K562 (cell line): Measurements from ENCODE around the gene RHNO1. TPM values are rescaled to one million over a fixed set of nuclear protein-coding genes. Genes with fewer than 3 reads are reported as not detected.

Experiments used
- ARHGAP35 ChIP-seq: fragments of 450-650 bp; IDR thresholded peaks from 2 replicates; pipeline ENCODE4 v1.6.1; 2018; ENCODE audit not compliant: partially characterized antibody
- BACH1 ChIP-seq: fragments of 200-800 bp; sonication (Bioruptor generic); IDR thresholded peaks from 2 replicates; pipeline ENCODE4 v1.6.1; 2016; ENCODE audit warnings: missing genetic modification characterization, missing compliant biosample characterization
- CBFA2T3 ChIP-seq: fragments of 450-650 bp; IDR thresholded peaks from 2 replicates; pipeline ENCODE4 v1.6.1; 2017
- CCAR2 ChIP-seq: fragments of 200-400 bp; formaldehyde crosslinking; IDR thresholded peaks from 2 replicates; pipeline ENCODE4 v1.6.1; 2017; ENCODE audit warnings: mild to moderate bottlenecking, low read depth, low read length
- CLOCK ChIP-seq: fragments of 250-450 bp; sonication (Bioruptor Pico); IDR thresholded peaks from 2 replicates; pipeline ENCODE4 v1.4.0; 2020; ENCODE audit warnings: mild to moderate bottlenecking, moderate library complexity, borderline replicate concordance
- DDX20 ChIP-seq: fragments of 450-650 bp; IDR thresholded peaks from 2 replicates; pipeline ENCODE4 v1.6.1; 2016; ENCODE audit warnings: missing genetic modification characterization, low read depth, mild to moderate bottlenecking, missing compliant biosample characterization, moderate library complexity
- EP400 ChIP-seq: fragments of 450-650 bp; IDR thresholded peaks from 2 replicates; pipeline ENCODE4 v1.6.1; 2017; ENCODE audit warnings: antibody characterized with exemption, mild to moderate bottlenecking, moderate library complexity
- HDAC1 ChIP-seq, 2 experiments: fragments of 450-650 bp; IDR thresholded peaks; 2 replicates each; pipeline ENCODE4 v1.6.1; 2016 to 2017; ENCODE audit warnings: inconsistent platforms in 1 of 2, mild to moderate bottlenecking in 1 of 2, moderate library complexity in 1 of 2
- ID3 ChIP-seq, 2 experiments: fragments of 250-450 bp in 1 of 2; fragments of 450-650 bp in 1 of 2; sonication (Bioruptor Pico) in 1 of 2; IDR thresholded peaks; 2 replicates each; pipeline versions ENCODE4 v1.6.1 to v1.8.0; 2016 to 2021; ENCODE audit warnings: mild to moderate bottlenecking in 2 of 2, moderate library complexity in 2 of 2, missing compliant biosample characterization in 1 of 2, missing genetic modification characterization in 1 of 2
- KAT7 ChIP-seq: sonication (generic); formaldehyde crosslinking; IDR thresholded peaks from 2 replicates; pipeline ENCODE4 v1.8.0; 2022; ENCODE audit warnings: missing genetic modification reagents, mild to moderate bottlenecking, borderline replicate concordance
- KDM5B ChIP-seq: fragments of 200-600 bp; sonication (generic); IDR thresholded peaks from 2 replicates; pipeline ENCODE4 v1.6.1; 2012; ENCODE audit warnings: low read depth, mild to moderate bottlenecking, moderate library complexity, low read length, control low read depth, inconsistent platforms; ENCODE audit not compliant: insufficient replicate concordance
- KLF1 ChIP-seq: fragments of 450-650 bp; IDR thresholded peaks from 2 replicates; pipeline ENCODE4 v1.6.1; 2016; ENCODE audit warnings: missing genetic modification characterization, missing compliant biosample characterization
- MXI1 ChIP-seq: IDR thresholded peaks from 2 replicates; pipeline ENCODE4 v1.6.1; 2011; ENCODE audit warnings: low read depth, mild to moderate bottlenecking, improper control_type of control experiment, low read length
- NBN ChIP-seq: fragments of 450-650 bp; IDR thresholded peaks from 2 replicates; pipeline ENCODE4 v1.6.1; 2016; ENCODE audit warnings: low read depth, mild to moderate bottlenecking
- NFIC ChIP-seq: fragments of 450-650 bp; IDR thresholded peaks from 2 replicates; pipeline ENCODE4 v1.6.1; 2017; ENCODE audit warnings: mild to moderate bottlenecking, inconsistent platforms
- PHB2 ChIP-seq: fragments of 450-650 bp; IDR thresholded peaks from 2 replicates; pipeline ENCODE4 v1.6.1; 2017; ENCODE audit warnings: low read depth
- RBBP5 ChIP-seq: fragments of 200-600 bp; sonication (generic); IDR thresholded peaks from 2 replicates; pipeline ENCODE4 v1.6.1; 2012; ENCODE audit warnings: borderline replicate concordance, mild to moderate bottlenecking, low read length, control low read depth, inconsistent platforms; ENCODE audit not compliant: insufficient read depth, poor library complexity, severe bottlenecking
- SRSF7 ChIP-seq: fragments of 200-400 bp; formaldehyde crosslinking; optimal IDR thresholded peaks from 2 replicates; pipeline ENCODE3; 2017; ENCODE audit warnings: mild to moderate bottlenecking, low read depth, low read length
- ZFP1 ChIP-seq: fragments of 450-650 bp; formaldehyde crosslinking; IDR thresholded peaks from 2 replicates; pipeline ENCODE4 v1.4.0; 2020; ENCODE audit warnings: mild to moderate bottlenecking, mixed read lengths
- ZFX ChIP-seq: sonication (generic); formaldehyde crosslinking; IDR thresholded peaks from 2 replicates; pipeline ENCODE4 v1.8.0; 2022; ENCODE audit warnings: mild to moderate bottlenecking, missing genetic modification reagents, moderate library complexity
- ZNF282 ChIP-seq: sonication (generic); formaldehyde crosslinking; IDR thresholded peaks from 2 replicates; pipeline ENCODE4 v1.8.1; 2023; ENCODE audit warnings: missing genetic modification reagents
- ZNF639 ChIP-seq, 2 experiments: fragments of 200-800 bp in 1 of 2; sonication (Bioruptor generic) in 1 of 2; sonication (generic) in 1 of 2; formaldehyde crosslinking in 1 of 2; IDR thresholded peaks in 1 of 2; conservative IDR thresholded peaks in 1 of 2; 2 replicates each; pipeline versions ENCODE4 v1.5.0 to v1.6.1; 2016 to 2020; ENCODE audit warnings: missing compliant biosample characterization in 1 of 2, missing genetic modification characterization in 1 of 2, missing genetic modification reagents in 1 of 2
- ZNF695 ChIP-seq: fragments of 450-650 bp; formaldehyde crosslinking; IDR thresholded peaks from 2 replicates; pipeline ENCODE4 v1.4.0; 2020; ENCODE audit warnings: mild to moderate bottlenecking, moderate library complexity
- polyA plus RNA-seq, 8 experiments: library from polyadenylated mRNA; depleted of rRNA in 4 of 8; stranded (reverse) in 5 of 8; unstranded in 3 of 8; fragments of >200 nt; fragmentation: Nextera tagmentation in 2 of 8; fragmentation: Illumina TruSeq in 1 of 8; extraction: Ambion mirVana in 2 of 8; extraction: Trizol in 1 of 8; gene quantifications; 2 replicates each; pipeline versions ENCODE4 v1.2.1 to v1.2.3, GENCODE V29; 2011 to 2014; ENCODE audit warnings: inconsistent platforms in 1 of 8, missing spikeins in 1 of 8
- total RNA-seq, 7 experiments: library from RNA; depleted of rRNA in 6 of 7; stranded (reverse); fragments of >200 nt in 6 of 7; fragmentation: Illumina TruSeq in 2 of 7; extraction: Trizol in 2 of 7; gene quantifications; 2 replicates each; pipeline versions ENCODE4 v1.2.1 to v1.2.3, GENCODE V29; 2011 to 2021; ENCODE audit warnings: low replicate concordance in 1 of 7

The RHNO1 gene
- total and polyA plus RNA-seq, 9 of the 15 experiments (the other 6 are each of a cell fraction or from before 2014, with no cell fraction given), result 20.8 to 62.7 (median 28.8) TPM

GRCh38 chr12:2876431-2877046, 484 bp upstream of the RHNO1 start (continued):
- peak in 1 of 2 experiments; percentile 18; a peak in 2 of 4 replicates for TF ChIP-seq ZNF639 (CRISPR knock-in tag; conservative IDR thresholded peaks at IDR 0.05 in 1 of 2, IDR thresholded peaks at IDR 0.05 in 1 of 2)
- TF ChIP-seq ARHGAP35, result no peak
- no peak for TF ChIP-seq PHB2
- TF ChIP-seq MXI1, result no peak
- TF ChIP-seq ZNF282 (CRISPR knock-in tag), result no peak
- TF ChIP-seq KLF1 (tag), result no peak
- TF ChIP-seq KDM5B, result no peak
- no peak for TF ChIP-seq ZNF695
- peak; percentile 69 for TF ChIP-seq ZFX (CRISPR knock-in tag)
- no peak for TF ChIP-seq RBBP5
- no peak for TF ChIP-seq HDAC1 (IDR thresholded peaks at IDR 0.05)
- no peak for TF ChIP-seq DDX20 (tag)
- no peak for TF ChIP-seq CLOCK (CRISPR knock-in tag)
- TF ChIP-seq ID3 (CRISPR knock-in tag; IDR thresholded peaks at IDR 0.05), result no peak
- TF ChIP-seq ID3 (tag; IDR thresholded peaks at IDR 0.05), result peak; percentile 71; the same call in 1 of the 2 replicates
- TF ChIP-seq BACH1 (tag), result no peak
- 0 out of 2 replicates have a peak, but pooled peaks have one; percentile 3 for TF ChIP-seq EP400
- no peak for TF ChIP-seq CCAR2
- TF ChIP-seq CBFA2T3, result no peak
- no peak for TF ChIP-seq NBN
- 0 out of 2 replicates have a peak, but pooled peaks have one; percentile 16 for TF ChIP-seq KAT7 (CRISPR knock-in tag)
- no peak for TF ChIP-seq NFIC
- TF ChIP-seq SRSF7, result no peak
- TF ChIP-seq ZFP1 (CRISPR knock-in tag), result no peak
